Vagina (tissue), 2 donors: Measurements from ENCODE around the gene OLFM1. TPM values are rescaled to one million over a fixed set of nuclear protein-coding genes. Genes with fewer than 3 reads are reported as not detected.

Source experiments
- DNase-seq, 2 donors: peaks; one replicate each; pipeline ENCODE4 v3.0.0-alpha.2; 2017; ENCODE audit errors: extremely low spot score in 2 of 2
- H3K27ac ChIP-seq: fragments of 200-600 bp; sonication (generic); one replicate; pipeline ENCODE4 v1.5.1; 2019
- H3K27me3 ChIP-seq: fragments of 200-600 bp; sonication (generic); one replicate; pipeline ENCODE4 v1.5.1; 2019
- H3K36me3 ChIP-seq, 2 donors: fragments of 200-600 bp; sonication (generic); one replicate each; pipeline ENCODE4 v1.5.1; 2017 to 2019
- H3K4me1 ChIP-seq: fragments of 200-600 bp; sonication (generic); one replicate; pipeline ENCODE4 v1.5.1; 2019
- H3K4me3 ChIP-seq, 2 donors: fragments of 200-600 bp; sonication (generic); 1 replicate in 1 of 2; 2 replicates in 1 of 2; pipeline ENCODE4 v1.5.1; 2016 to 2019
- H3K9me3 ChIP-seq: fragments of 200-600 bp; sonication (generic); one replicate; pipeline ENCODE4 v1.5.1; 2019
- CTCF ChIP-seq, 3 experiments: fragments of 450-650 bp in 2 of 3; fragments of 200-600 bp in 1 of 3; sonication (generic) in 1 of 3; IDR thresholded peaks; one replicate each; pipeline ENCODE4 v1.5.1; 2017 to 2019; ENCODE audit warnings: antibody characterized with exemption in 3 of 3, mild to moderate bottlenecking in 2 of 3, moderate library complexity in 2 of 3
- POLR2A ChIP-seq, 2 donors: fragments of 450-650 bp; IDR thresholded peaks; one replicate each; pipeline ENCODE4 v1.6.1; 2017; ENCODE audit warnings: antibody characterized with exemption in 2 of 2, mild to moderate bottlenecking in 2 of 2, moderate library complexity in 2 of 2
- POLR2AphosphoS5 ChIP-seq, 2 donors: sonication (generic); formaldehyde crosslinking; IDR thresholded peaks; one replicate each; pipeline ENCODE4 v1.9.0; 2017; ENCODE audit warnings: antibody characterized with exemption in 2 of 2, mild to moderate bottlenecking in 2 of 2, low read depth in 1 of 2; ENCODE audit not compliant: insufficient read depth in 1 of 2
- intact Hi-C: fragments of 100-400 bp; cut with DNase I; formaldehyde crosslinking; loops from one replicate; pipeline ENCODE4 v1.15.1; 2023
- total RNA-seq: library from RNA; depleted of rRNA; stranded (reverse); fragments of >200 nt; gene quantifications from one replicate; pipeline ENCODE4 v1.2.3, GENCODE V29; 2016

The OLFM1 gene
- total RNA-seq, 1 donor from 2014 or later: 39.0 TPM

GRCh38 chr9:135105938-135106491 is 18.5 kb downstream of the OLFM1 start:
- no peaks in the 10 kb centered on the region for H3K27me3 ChIP-seq
- H3K4me1 ChIP-seq: peaks cover 4% of the 10 kb centered on the region
- TF ChIP-seq POLR2A (IDR thresholded peaks at IDR 0.05): no peak
- H3K9me3 ChIP-seq: no peaks in the 10 kb centered on the region
- intact Hi-C loops: no loop called here
- no peaks in the 10 kb centered on the region for H3K36me3 ChIP-seq
- DNase-seq: no peak
- no peak overlapping the region for H3K4me3 ChIP-seq
- H3K27ac ChIP-seq: no peak overlapping the region

GRCh38 chr9:135106551-135107270 is 19.2 kb downstream of the OLFM1 start:
- intact Hi-C loops: no loop called here
- H3K27me3 ChIP-seq: no peaks in the 10 kb centered on the region

GRCh38 chr9:135107581-135108235 is 20.2 kb downstream of the OLFM1 start:
- intact Hi-C loops: no loop called here
- no peak overlapping the region for H3K4me3 ChIP-seq
- H3K9me3 ChIP-seq: no peaks in the 10 kb centered on the region
- DNase-seq: no peak
- no peaks in the 10 kb centered on the region for H3K36me3 ChIP-seq
- H3K27me3 ChIP-seq: no peaks in the 10 kb centered on the region
- H3K4me1 ChIP-seq: peaks cover 4% of the 10 kb centered on the region
- H3K27ac ChIP-seq: no peak overlapping the region
- TF ChIP-seq CTCF (IDR thresholded peaks at IDR 0.05) (no peak), POLR2A (IDR thresholded peaks at IDR 0.05) (no peak), POLR2AphosphoS5 (IDR thresholded peaks at IDR 0.05; ENCODE audit: insufficient read depth in 1 of 2, low read depth in 1 of 2) (no peak)

More at GRCh38 chr9:135106551-135107270, 19.2 kb downstream of the OLFM1 start:
- peaks cover 4% of the 10 kb centered on the region for H3K4me1 ChIP-seq
- no peak overlapping the region for H3K27ac ChIP-seq
- H3K4me3 ChIP-seq: no peak overlapping the region
- H3K36me3 ChIP-seq: no peaks in the 10 kb centered on the region
- TF ChIP-seq POLR2A (IDR thresholded peaks at IDR 0.05): no peak
- TF ChIP-seq POLR2AphosphoS5 (IDR thresholded peaks at IDR 0.05; ENCODE audit: insufficient read depth in 1 of 2, low read depth in 1 of 2): no peak
- no peak for TF ChIP-seq CTCF (IDR thresholded peaks at IDR 0.05)
- no peaks in the 10 kb centered on the region for H3K9me3 ChIP-seq
- DNase-seq: no peak

GRCh38 chr9:135108831-135109510 is 21.5 kb downstream of the OLFM1 start:
- no peaks in the 10 kb centered on the region for H3K27me3 ChIP-seq
- intact Hi-C loops: no loop called here

More at GRCh38 chr9:135108831-135109510, 21.5 kb downstream of the OLFM1 start:
- Histone ChIP-seq H3K36me3 (no peaks in the 10 kb centered on the region), H3K4me3 (no peak overlapping the region), H3K9me3 (no peaks in the 10 kb centered on the region), H3K27ac (no peak overlapping the region), H3K4me1 (no peaks in the 10 kb centered on the region)
- DNase-seq: no peak
- TF ChIP-seq CTCF (IDR thresholded peaks at IDR 0.05): no peak
- no peak for TF ChIP-seq POLR2A (IDR thresholded peaks at IDR 0.05)
- no peak for TF ChIP-seq POLR2AphosphoS5 (IDR thresholded peaks at IDR 0.05; ENCODE audit: insufficient read depth in 1 of 2, low read depth in 1 of 2)
